ENCODE data around the gene OBSCN. TPM values are rescaled to one million over a fixed set of nuclear protein-coding genes. Genes with fewer than 3 reads are reported as not detected.

The OBSCN gene
- total and polyA plus RNA-seq, 2 of the 4 experiments (the other 2 are of a cell fraction), result 4.1 to 9.5 TPM

DNA sequence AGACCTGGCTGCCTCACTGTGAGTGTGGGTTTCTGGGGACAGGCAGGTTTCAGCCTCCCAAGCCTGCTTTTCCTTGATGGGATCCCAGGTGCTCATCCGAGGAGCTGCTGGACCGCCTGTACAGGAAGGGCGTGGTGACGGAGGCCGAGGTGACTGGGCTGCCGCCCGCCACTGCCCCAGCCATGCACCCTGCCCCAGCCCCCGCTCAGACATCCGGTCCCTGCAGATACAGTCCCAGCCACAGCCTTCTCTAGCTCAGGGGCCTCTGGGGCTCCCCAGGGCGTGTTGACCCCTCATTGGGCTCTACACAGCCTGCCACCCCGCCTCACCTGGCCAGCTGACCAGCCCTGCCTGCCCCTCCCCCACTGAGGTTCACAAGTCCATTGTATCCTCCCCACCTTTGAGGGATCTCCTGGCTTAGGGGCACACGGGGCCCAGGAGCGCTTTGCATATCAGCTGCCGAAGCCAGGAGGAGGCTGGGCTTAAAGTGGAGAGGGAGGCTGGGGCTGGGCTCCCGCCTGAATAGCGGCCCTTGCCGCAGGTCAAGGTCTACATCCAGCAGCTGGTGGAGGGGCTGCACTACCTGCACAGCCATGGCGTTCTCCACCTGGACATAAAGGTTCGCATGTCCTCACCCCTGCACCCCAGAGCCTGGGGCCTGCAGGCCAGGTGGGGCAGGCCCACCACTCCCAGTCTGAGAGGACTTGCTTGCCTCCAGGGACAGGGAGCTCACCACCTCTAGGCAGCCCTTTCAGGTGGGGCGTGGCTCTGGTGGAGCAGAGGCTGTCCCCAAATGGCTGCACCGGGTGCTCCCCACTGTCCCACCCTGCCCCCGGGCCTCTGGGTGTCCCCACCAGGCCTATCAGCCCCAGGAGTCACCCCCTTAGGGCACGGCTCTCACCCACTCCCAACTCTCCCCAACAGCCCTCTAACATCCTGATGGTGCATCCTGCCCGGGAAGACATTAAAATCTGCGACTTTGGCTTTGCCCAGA lies 160.3 kb downstream of the OBSCN start:
- Histone ChIP-seq H2BK5ac (ENCODE audit: low read depth, low read length, poor library complexity, severe bottlenecking) (no peak overlapping the region), H3K23ac (ENCODE audit: low read depth, low read length) (no peak overlapping the region), H3K4me1 (ENCODE audit: control insufficient read depth, insufficient read depth, low read length) (no peaks in the 10 kb centered on the region; the same call in 1 of the 2 replicates), H3K27me3 (ENCODE audit: control insufficient read depth, insufficient read depth, low read length) (0 out of 2 replicates have a peak, but pooled peaks cover 3% of the 10 kb centered on the region), H3K4me2 (ENCODE audit: low read depth, low read length) (no peak overlapping the region), H3K4me3 (ENCODE audit: insufficient read depth, low read depth, low read length) (no peak overlapping the region), H3K14ac (replicated peaks; ENCODE audit: low read depth, low read length) (no peak overlapping the region), H2AK9ac (replicated peaks; ENCODE audit: low read depth, low read length, poor library complexity) (peak overlapping the region; percentile 76), H3K27ac (ENCODE audit: insufficient read depth, low read length) (no peak overlapping the region), H4K5ac (ENCODE audit: low read depth, low read length) (no peak overlapping the region), H2BK20ac (ENCODE audit: low read depth, low read length) (no peak overlapping the region), H3K9ac (ENCODE audit: low read depth, low read length) (no peak overlapping the region), H4K8ac (ENCODE audit: low read depth in 2 of 2, low read length in 2 of 2) (no peak overlapping the region), H3K36me3 (ENCODE audit: control insufficient read depth, insufficient read depth, low read length) (no peaks in the 10 kb centered on the region), H4K20me1 (ENCODE audit: insufficient read depth, low read length) (no peaks in the 10 kb centered on the region), H4K91ac (ENCODE audit: insufficient read depth, low read depth, low read length) (no peak overlapping the region), H3K56ac (ENCODE audit: extremely low read depth, insufficient read depth, low read length) (no peak overlapping the region), H2AFZ (replicated peaks; ENCODE audit: low read length, poor library complexity) (no peak overlapping the region), H3K9me1 (ENCODE audit: insufficient read depth, low read length) (no peaks in the 10 kb centered on the region), H3K4ac (ENCODE audit: low read depth, low read length) (no peak overlapping the region), H3K9me3 (ENCODE audit: control insufficient read depth, insufficient read depth, low read length) (no peaks in the 10 kb centered on the region), H3K18ac (ENCODE audit: low read depth, low read length) (no peak overlapping the region), H2BK15ac (ENCODE audit: low read depth, low read length) (no peak overlapping the region), H2AK5ac (ENCODE audit: low read depth, low read length) (no peak overlapping the region), H3K79me1 (ENCODE audit: low read depth in 1 of 2, low read length in 2 of 2) (no peaks in the 10 kb centered on the region), H2BK120ac (ENCODE audit: low read depth, low read length) (no peak overlapping the region)
- 49% methylated on average over 12 of the region's 25 CpGs; no CpG with 5 or more reads in 1 of the 2 experiments for WGBS, 2 experiments (ENCODE audit: extremely low coverage in 2 of 2, insufficient read length in 1 of 2)
- TF ChIP-seq, protein P1, sequence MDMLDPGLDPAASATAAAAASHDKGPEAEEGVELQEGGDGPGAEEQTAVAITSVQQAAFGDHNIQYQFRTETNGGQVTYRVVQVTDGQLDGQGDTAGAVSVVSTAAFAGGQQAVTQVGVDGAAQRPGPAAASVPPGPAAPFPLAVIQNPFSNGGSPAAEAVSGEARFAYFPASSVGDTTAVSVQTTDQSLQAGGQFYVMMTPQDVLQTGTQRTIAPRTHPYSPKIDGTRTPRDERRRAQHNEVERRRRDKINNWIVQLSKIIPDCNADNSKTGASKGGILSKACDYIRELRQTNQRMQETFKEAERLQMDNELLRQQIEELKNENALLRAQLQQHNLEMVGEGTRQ (IDR thresholded peaks at IDR 0.05; ENCODE audit: low read depth, low read length), result no peak
- TF ChIP-seq FOS (IDR thresholded peaks at IDR 0.05; ENCODE audit: low read depth, low read length), result no peak
- no peak for TF ChIP-seq MXI1 (IDR thresholded peaks at IDR 0.05; ENCODE audit: borderline replicate concordance, low read depth, low read length)
- TF ChIP-seq POLR2A (IDR thresholded peaks at IDR 0.05; ENCODE audit: low read depth, low read length), result no peak
- no peak for TF ChIP-seq ELK1 (IDR thresholded peaks at IDR 0.05; ENCODE audit: borderline replicate concordance, low read depth, low read length)
- TF ChIP-seq NFE2L2 (IDR thresholded peaks at IDR 0.05; ENCODE audit: low read depth, low read length), result no peak
- TF ChIP-seq MAFK (IDR thresholded peaks at IDR 0.05; ENCODE audit: low read depth, low read length), result no peak
- TF ChIP-seq BHLHE40 (IDR thresholded peaks at IDR 0.05; ENCODE audit: low read depth, low read length), result no peak
- TF ChIP-seq RCOR1 (IDR thresholded peaks at IDR 0.05; ENCODE audit: insufficient replicate concordance, low read length), result no peak
- no peak for TF ChIP-seq MAZ (IDR thresholded peaks at IDR 0.05; ENCODE audit: borderline replicate concordance, low read depth, low read length)
- no peak for TF ChIP-seq RAD21 (IDR thresholded peaks at IDR 0.05; ENCODE audit: low read length)
- TF ChIP-seq CEBPB (IDR thresholded peaks at IDR 0.05; ENCODE audit: low read depth, low read length), result no peak
- in situ Hi-C loops (cut with MboI; ENCODE audit: low sequenced_read_pairs) (no loop called here), intact Hi-C loops (cut with micrococcal nuclease) (no loop called here), dilution Hi-C loops (cut with HindIII; ENCODE audit: low sequenced_read_pairs, unreplicated experiment) (no loop called here)
- ChIA-PET CTCF (no interaction called here), POLR2A (ENCODE audit: unreplicated experiment) (no interaction called here)
- DNase-seq (no peak), ATAC-seq (ENCODE audit: low read depth) (no peak)
- BruUV-seq (replicated peaks), result no TSS peak
